ENCODE results near the gene CACNA1D. TPM values are rescaled to one million over a fixed set of nuclear protein-coding genes. Genes with fewer than 3 reads are reported as not detected.

Gene CACNA1D
- total RNA-seq, 2 experiments from 2014 or later = not detected

GRCh38 chr3:53534216-53534615, 39.8 kb downstream of the CACNA1D start:
- POLR2A ChIA-PET = no interaction called here
- no peaks in the 10 kb centered on the region for H3K4me1 Mint-ChIP-seq (ENCODE audit: low read depth)
- no peak overlapping the region for H3K27ac Mint-ChIP-seq
- intact Hi-C loops (cut with micrococcal nuclease) = no loop called here
- no peaks in the 10 kb centered on the region for H3K9me3 Mint-ChIP-seq
- CTCF ChIA-PET = interaction anchor here (1.2 kb wide), 1 partner anchor 176 kb away, joined by 3 read pairs; no protein-coding TSS in a partner anchor
- TF ChIP-seq CTCF (IDR thresholded peaks at IDR 0.05) = no peak
- H3K27me3 Mint-ChIP-seq = peaks cover 17% of the 10 kb centered on the region
- H3K4me3 Mint-ChIP-seq = no peak overlapping the region
- H3K36me3 Mint-ChIP-seq (ENCODE audit: low read depth) = no peaks in the 10 kb centered on the region
- ATAC-seq (no peak), DNase-seq (no peak)

- POLR2A ChIA-PET = no interaction called here
- no peak overlapping the region for H3K27ac Mint-ChIP-seq
- no peaks in the 10 kb centered on the region for H3K9me3 Mint-ChIP-seq
- intact Hi-C loops (cut with micrococcal nuclease) = no loop called here
- ATAC-seq (no peak), DNase-seq (no peak)
- peaks cover 22% of the 10 kb centered on the region for H3K27me3 Mint-ChIP-seq
- H3K36me3 Mint-ChIP-seq (ENCODE audit: low read depth) = no peaks in the 10 kb centered on the region
- H3K4me3 Mint-ChIP-seq = no peak overlapping the region
- H3K4me1 Mint-ChIP-seq (ENCODE audit: low read depth) = no peaks in the 10 kb centered on the region
- TF ChIP-seq CTCF (IDR thresholded peaks at IDR 0.05) = no peak
- CTCF ChIA-PET = no interaction called here
These were observed 40.4 kb downstream of the CACNA1D start for GRCh38 chr3:53534676-53535400.

- H3K27ac Mint-ChIP-seq = no peak overlapping the region
- no peak for TF ChIP-seq CTCF (IDR thresholded peaks at IDR 0.05)
- ChIA-PET POLR2A (no interaction called here), CTCF (no interaction called here)
- no peaks in the 10 kb centered on the region for H3K9me3 Mint-ChIP-seq
- no peaks in the 10 kb centered on the region for H3K36me3 Mint-ChIP-seq (ENCODE audit: low read depth)
- peaks cover 12% of the 10 kb centered on the region for H3K27me3 Mint-ChIP-seq
- ATAC-seq = no peak
- DNase-seq = no peak
- H3K4me1 Mint-ChIP-seq (ENCODE audit: low read depth) = no peaks in the 10 kb centered on the region
- no peak overlapping the region for H3K4me3 Mint-ChIP-seq
- intact Hi-C loops (cut with micrococcal nuclease) = no loop called here
These were observed 41.9 kb downstream of the CACNA1D start for GRCh38 chr3:53536282-53536681.

GRCh38 chr3:53544357-53544756, 49.9 kb downstream of the CACNA1D start:
- H3K4me3 Mint-ChIP-seq = no peak overlapping the region
- no peak for DNase-seq
- peaks cover 4% of the 10 kb centered on the region for H3K4me1 Mint-ChIP-seq (ENCODE audit: low read depth)
- no peaks in the 10 kb centered on the region for H3K9me3 Mint-ChIP-seq
- POLR2A ChIA-PET = interaction anchor here (0.9 kb wide), 1 partner anchor 11 kb away, joined by 3 read pairs; no protein-coding TSS in a partner anchor
- CTCF ChIA-PET = no interaction called here
- H3K27ac Mint-ChIP-seq = no peak overlapping the region
- H3K36me3 Mint-ChIP-seq (ENCODE audit: low read depth) = no peaks in the 10 kb centered on the region
- TF ChIP-seq CTCF (IDR thresholded peaks at IDR 0.05) = no peak
- no peak for ATAC-seq
- intact Hi-C loops (cut with micrococcal nuclease) = no loop called here
- peaks cover 15% of the 10 kb centered on the region for H3K27me3 Mint-ChIP-seq

- Mint-ChIP-seq H3K4me1 (ENCODE audit: low read depth) (peaks cover 4% of the 10 kb centered on the region), H3K9me3 (no peaks in the 10 kb centered on the region), H3K4me3 (no peak overlapping the region), H3K36me3 (ENCODE audit: low read depth) (no peaks in the 10 kb centered on the region), H3K27ac (no peak overlapping the region), H3K27me3 (peaks cover 11% of the 10 kb centered on the region)
- DNase-seq (no peak), ATAC-seq (no peak)
- intact Hi-C loops (cut with micrococcal nuclease) = no loop called here
- ChIA-PET POLR2A (no interaction called here), CTCF (no interaction called here)
- TF ChIP-seq CTCF (IDR thresholded peaks at IDR 0.05) = no peak
These were observed 51.0 kb downstream of the CACNA1D start for GRCh38 chr3:53545310-53545995.

Measured in activated CD8-positive, alpha-beta T cell treated with anti-CD3 and anti-CD28 coated beads for 36 hours (primary cell).